H9 (cell line): ENCODE measurements around the gene PSPC1. TPM values are rescaled to one million over a fixed set of nuclear protein-coding genes. Genes with fewer than 3 reads are reported as not detected.
"Not testable (repeated sequence)": the region's sequence is repeated elsewhere in the genome, so short reads cannot be mapped to it uniquely, and the experiment has no call there.

Experiments used
- DNase-seq: peaks from one replicate; pipeline ENCODE4 v3.0.0-alpha.2; 2017
- H2AFZ ChIP-seq: one replicate; pipeline ENCODE4 v1.6.1; 2013; ENCODE audit warnings: mild to moderate bottlenecking, low read length, control low read depth, moderate library complexity
- H2AK5ac ChIP-seq: 2 replicates; pipeline ENCODE4 v1.6.1; 2013; ENCODE audit warnings: low read length, control low read depth, mixed read lengths; ENCODE audit not compliant: insufficient read length
- H2BK120ac ChIP-seq: one replicate; pipeline ENCODE4 v1.6.1; 2013; ENCODE audit warnings: low read depth, mild to moderate bottlenecking, low read length, control low read depth, inconsistent platforms; ENCODE audit not compliant: poor library complexity, severe bottlenecking
- H2BK12ac ChIP-seq: 2 replicates; pipeline ENCODE4 v1.6.1; 2013; ENCODE audit warnings: low read length, control low read depth, mixed read lengths, low read depth; ENCODE audit not compliant: insufficient read length
- H2BK15ac ChIP-seq: 2 replicates; pipeline ENCODE4 v1.6.1; 2013; ENCODE audit warnings: low read depth, low read length, control low read depth
- H2BK20ac ChIP-seq: one replicate; pipeline ENCODE4 v1.6.1; 2013; ENCODE audit warnings: low read depth, mild to moderate bottlenecking, low read length, control low read depth, inconsistent platforms; ENCODE audit not compliant: poor library complexity, severe bottlenecking
- H2BK5ac ChIP-seq: 2 replicates; pipeline ENCODE4 v1.6.1; 2013; ENCODE audit warnings: low read length, control low read depth, mixed read lengths; ENCODE audit not compliant: insufficient read length
- H3K14ac ChIP-seq: 2 replicates; pipeline ENCODE4 v1.6.1; 2013; ENCODE audit warnings: low read length, control low read depth; ENCODE audit not compliant: insufficient read depth
- H3K18ac ChIP-seq: 2 replicates; pipeline ENCODE4 v1.6.1; 2013; ENCODE audit warnings: low read depth, mild to moderate bottlenecking, mixed read lengths, low read length, control low read depth; ENCODE audit not compliant: insufficient read length
- H3K23ac ChIP-seq: 2 replicates; pipeline ENCODE4 v1.6.1; 2013; ENCODE audit warnings: low read length, control low read depth, mixed read lengths, low read depth; ENCODE audit not compliant: insufficient read length
- H3K23me2 ChIP-seq: 2 replicates; pipeline ENCODE4 v1.6.1; 2013; ENCODE audit warnings: low read depth, mild to moderate bottlenecking, mixed read lengths, low read length, control low read depth; ENCODE audit not compliant: insufficient read length, poor library complexity, severe bottlenecking
- H3K27ac ChIP-seq: 2 replicates; pipeline ENCODE4 v1.5.1; 2013; ENCODE audit warnings: low read length, control low read depth, mixed read lengths, low read depth; ENCODE audit not compliant: insufficient read length
- H3K27me3 ChIP-seq: 2 replicates; pipeline ENCODE4 v1.6.1; 2013; ENCODE audit warnings: low read length, control low read depth, inconsistent platforms; ENCODE audit not compliant: insufficient read depth
- H3K4ac ChIP-seq: 2 replicates; pipeline ENCODE4 v1.6.1; 2013; ENCODE audit warnings: low read depth, mild to moderate bottlenecking, control low read depth, inconsistent platforms, low read length, moderate library complexity
- H3K4me1 ChIP-seq: 2 replicates; pipeline ENCODE4 v1.6.1; 2013; ENCODE audit warnings: low read length, control low read depth, inconsistent platforms; ENCODE audit not compliant: insufficient read depth
- H3K4me2 ChIP-seq: 2 replicates; pipeline ENCODE4 v1.6.1; 2013; ENCODE audit warnings: low read length, control low read depth, mixed read lengths; ENCODE audit not compliant: insufficient read length, insufficient read depth
- H3K56ac ChIP-seq: 2 replicates; pipeline ENCODE4 v1.6.1; 2013; ENCODE audit warnings: low read depth, mild to moderate bottlenecking, mixed read lengths, low read length, control low read depth; ENCODE audit not compliant: insufficient read length
- H3K79me1 ChIP-seq: 2 replicates; pipeline ENCODE4 v1.6.1; 2013; ENCODE audit warnings: low read depth, mild to moderate bottlenecking, moderate library complexity, low read length, control low read depth, inconsistent platforms; ENCODE audit not compliant: insufficient read depth, poor library complexity, severe bottlenecking
- H3K79me2 ChIP-seq: 2 replicates; pipeline ENCODE4 v1.6.1; 2013; ENCODE audit warnings: low read length, control low read depth, inconsistent platforms; ENCODE audit not compliant: insufficient read depth
- H3K9ac ChIP-seq: 2 replicates; pipeline ENCODE4 v1.6.1; 2013; ENCODE audit warnings: low read length, control low read depth, mixed read lengths; ENCODE audit not compliant: insufficient read length; ENCODE audit errors: extremely low read depth
- H3K9me3 ChIP-seq: one replicate; pipeline ENCODE4 v1.6.1; 2013; ENCODE audit warnings: low read depth, low read length, inconsistent platforms; ENCODE audit not compliant: control insufficient read depth
- H3T11ph ChIP-seq: one replicate; pipeline ENCODE4 v1.6.1; 2013; ENCODE audit warnings: mild to moderate bottlenecking, low read length, control low read depth, inconsistent platforms
- H4K20me1 ChIP-seq: one replicate; pipeline ENCODE4 v1.6.1; 2013; ENCODE audit not compliant: control insufficient read depth, insufficient read length, insufficient read depth
- H4K5ac ChIP-seq: 2 replicates; pipeline ENCODE4 v1.6.1; 2013; ENCODE audit warnings: low read depth, mild to moderate bottlenecking, mixed read lengths, low read length, control low read depth; ENCODE audit not compliant: insufficient read length
- H4K8ac ChIP-seq: replicated peaks from 2 replicates; pipeline ENCODE4 v1.6.1; 2013; ENCODE audit warnings: low read length, control low read depth, mixed read lengths, low read depth; ENCODE audit not compliant: insufficient read length
- H4K91ac ChIP-seq: 2 replicates; pipeline ENCODE4 v1.6.1; 2013; ENCODE audit warnings: low read depth, mild to moderate bottlenecking, moderate library complexity, mixed read lengths, low read length, control low read depth; ENCODE audit not compliant: insufficient read length
- H3K27ac Mint-ChIP-seq, 3 experiments: 2 replicates in 2 of 3; 3 replicates in 1 of 3; pipeline ENCODE4 v1.8.0; 2020 to 2021; ENCODE audit warnings: mixed read lengths in 3 of 3, mild to moderate bottlenecking in 1 of 3, moderate library complexity in 1 of 3
- H3K27me3 Mint-ChIP-seq: 2 replicates; pipeline ENCODE4 v1.8.0; 2021; ENCODE audit warnings: low read depth, mild to moderate bottlenecking, moderate library complexity, mixed read lengths
- H3K36me3 Mint-ChIP-seq, 3 experiments: 2 replicates in 2 of 3; 3 replicates in 1 of 3; pipeline ENCODE4 v1.8.0; 2020 to 2021; ENCODE audit warnings: low read depth in 3 of 3, mixed read lengths in 3 of 3; ENCODE audit not compliant: insufficient read depth in 1 of 3
- H3K4me1 Mint-ChIP-seq, 2 experiments: 2 replicates each; pipeline ENCODE4 v1.8.0; 2020; ENCODE audit warnings: mixed read lengths in 2 of 2
- H3K4me3 Mint-ChIP-seq, 2 experiments: 2 replicates in 1 of 2; 3 replicates in 1 of 2; pipeline ENCODE4 v1.8.0; 2020 to 2021; ENCODE audit warnings: mild to moderate bottlenecking in 2 of 2, mixed read lengths in 2 of 2, moderate library complexity in 1 of 2
- H3K9me3 Mint-ChIP-seq, 2 experiments: 2 replicates in 1 of 2; 3 replicates in 1 of 2; pipeline ENCODE4 v1.8.0; 2020; ENCODE audit warnings: mild to moderate bottlenecking in 2 of 2, mixed read lengths in 2 of 2, moderate library complexity in 1 of 2
- CTCF ChIP-seq: fragments of 200-600 bp; sonication (generic); conservative IDR thresholded peaks from 3 replicates; pipeline ENCODE4 v1.8.0; 2021; ENCODE audit warnings: antibody characterized with exemption, mild to moderate bottlenecking
- WGBS: extraction: QIAGEN DNeasy Blood & Tissue Kit; methylation state at CpG from one replicate; pipeline ENCODE4 v1.1.7; 2013; ENCODE audit warnings: missing lambda C conversion rate, low lambda C conversion rate, mixed read lengths; ENCODE audit not compliant: insufficient read length; ENCODE audit errors: extremely low coverage; 5-methylcytosine and 5-hydroxymethylcytosine counted together
- total RNA-seq: library from RNA; stranded (reverse); gene quantifications from 2 replicates; pipeline ENCODE4 v1.2.1, GENCODE V29; 2021

PSPC1 gene
- total RNA-seq, 1 experiment from 2014 or later: 134 TPM

- Histone ChIP-seq H3K4me2 (no peak overlapping the region), H2AK5ac (no peak overlapping the region), H2BK120ac (no peak overlapping the region), H2BK20ac (no peak overlapping the region), H3K23ac (no peak overlapping the region), H2BK15ac (no peak overlapping the region), H3K27ac (no peak overlapping the region), H3K4me1 (0 out of 2 replicates have a peak, but pooled peaks cover 4% of the 10 kb centered on the region), H3K14ac (no peak overlapping the region), H4K20me1 (no peaks in the 10 kb centered on the region), H3K79me2 (no peaks in the 10 kb centered on the region), H4K5ac (no peak overlapping the region), H3K4ac (no peak overlapping the region), H3K18ac (no peak overlapping the region), H3K9ac (no peak overlapping the region), H4K91ac (no peak overlapping the region), H2BK5ac (no peak overlapping the region), H3K27me3 (no peaks in the 10 kb centered on the region), H3K23me2 (no peaks in the 10 kb centered on the region), H3K9me3 (no peaks in the 10 kb centered on the region), H4K8ac (no peak overlapping the region), H3T11ph (no peak overlapping the region), H2AFZ (no peak overlapping the region), H3K56ac (no peak overlapping the region), H3K79me1 (no peaks in the 10 kb centered on the region), H2BK12ac (no peak overlapping the region)
- no peak overlapping the region for H3K4me3 Mint-ChIP-seq
- no peaks in the 10 kb centered on the region for H3K27me3 Mint-ChIP-seq
- H3K36me3 Mint-ChIP-seq: peaks cover 16 to 29% (median 28%) of the 10 kb centered on the region in 3 experiments
- no peak overlapping the region for H3K27ac Mint-ChIP-seq
- peaks cover 3 to 4% of the 10 kb centered on the region in 2 experiments; a peak in 4 of 5 replicates for H3K9me3 Mint-ChIP-seq
- WGBS: no CpG with 5 or more reads among the region's 10 CpGs
- TF ChIP-seq CTCF: no peak
- peaks cover 4 to 7% of the 10 kb centered on the region in 2 experiments for H3K4me1 Mint-ChIP-seq
- no peak for DNase-seq
These were observed 34.4 kb upstream of the PSPC1 start for GRCh38 chr13:19817106-19817505.

DNA sequence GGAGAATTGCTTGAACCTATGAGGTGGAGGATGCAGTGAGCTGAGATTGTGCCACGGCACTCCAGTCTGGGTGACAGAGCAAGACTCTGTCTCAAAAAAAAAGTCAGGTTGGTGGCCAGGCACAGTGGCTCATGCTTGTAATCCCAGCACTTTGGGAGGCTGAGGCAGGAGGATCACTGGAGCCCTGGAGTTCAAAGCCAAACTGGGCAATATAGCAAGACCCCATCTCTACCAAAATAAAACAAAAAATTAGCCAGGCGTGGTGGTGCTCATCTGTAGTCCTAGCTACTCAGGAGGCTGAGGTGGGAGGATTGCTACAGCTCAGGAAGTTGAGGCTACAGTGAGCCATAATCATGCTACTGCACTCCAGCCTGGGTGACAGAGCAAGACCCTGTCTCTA lies 33.1 kb upstream of the PSPC1 start:
- not testable (repeated sequence) for H2AFZ ChIP-seq, H3K27ac ChIP-seq

More for the DNA sequence above, 33.1 kb upstream of the PSPC1 start:
- not testable (repeated sequence) for H2BK15ac ChIP-seq, H3T11ph ChIP-seq, H3K4me2 ChIP-seq, H3K4me3 Mint-ChIP-seq, H4K20me1 ChIP-seq, H3K14ac ChIP-seq, H2AK5ac ChIP-seq, H3K18ac ChIP-seq, H2BK120ac ChIP-seq, H3K23me2 ChIP-seq, H4K8ac ChIP-seq, H2BK12ac ChIP-seq, H2BK5ac ChIP-seq, H3K27ac Mint-ChIP-seq, H3K56ac ChIP-seq, H3K4ac ChIP-seq, DNase-seq, H3K27me3 Mint-ChIP-seq, H3K79me2 ChIP-seq, H3K4me1 Mint-ChIP-seq, H3K9me3 Mint-ChIP-seq, H4K5ac ChIP-seq, H3K9ac ChIP-seq, H3K4me1 ChIP-seq, H4K91ac ChIP-seq, H3K23ac ChIP-seq, H3K79me1 ChIP-seq, H3K27me3 ChIP-seq, H3K9me3 ChIP-seq, H2BK20ac ChIP-seq
- peaks cover 13 to 26% (median 22%) of the 10 kb centered on the region in 3 experiments for H3K36me3 Mint-ChIP-seq
- WGBS: no CpG with 5 or more reads among the region's 2 CpGs
